Left kidney (tissue), 2 donors: ENCODE data around the gene SPOCK1. TPM values are rescaled to one million over a fixed set of nuclear protein-coding genes. Genes with fewer than 3 reads are reported as not detected.

ENCODE experiments used
- DNase-seq: peaks from one replicate; pipeline ENCODE4 v3.0.0-alpha.2; 2013
- polyA plus RNA-seq: library from polyadenylated mRNA; unstranded; fragments of 120-200 nt; gene quantifications from one replicate; pipeline ENCODE4 v1.2.1, GENCODE V29; 2013; ENCODE audit not compliant: insufficient read length

Gene SPOCK1
- polyA plus RNA-seq, 1 donor, result 7.9 TPM

- DNase-seq, result no peak
Observed at GRCh38 chr5:137221943-137222342, 277.2 kb downstream of the SPOCK1 start.

GRCh38 chr5:137220523-137220927 lies 278.6 kb downstream of the SPOCK1 start:
- peak; percentile 28 for DNase-seq

DNA sequence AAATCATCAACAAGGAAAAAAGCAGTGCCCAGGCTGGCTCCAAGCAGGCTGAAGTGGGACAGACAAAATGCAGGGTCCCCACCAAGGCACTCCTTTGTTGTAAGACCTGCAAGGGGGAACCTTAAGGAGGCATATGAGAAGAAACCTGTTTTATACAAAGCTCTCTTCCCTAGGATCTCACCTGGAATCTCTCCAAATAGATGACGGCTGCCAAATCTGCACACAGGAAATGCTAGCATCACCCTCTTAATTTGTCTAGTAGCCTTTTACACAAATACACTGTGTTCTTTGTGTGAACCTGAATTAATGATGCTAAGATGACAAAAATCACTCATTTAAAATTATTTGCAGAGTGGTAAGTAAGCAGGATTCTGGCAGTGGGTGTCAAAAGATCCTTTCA lies 280.2 kb downstream of the SPOCK1 start:
- no peak for DNase-seq

- no peak for DNase-seq
Observed at GRCh38 chr5:137218471-137218870, 280.7 kb downstream of the SPOCK1 start.

- no peak for DNase-seq
Observed at GRCh38 chr5:137217599-137218200, 281.4 kb downstream of the SPOCK1 start.

- no peak for DNase-seq
Observed at GRCh38 chr5:137216976-137217598, 282.0 kb downstream of the SPOCK1 start.

- DNase-seq, result no peak
Observed at GRCh38 chr5:137215780-137216179, 283.3 kb downstream of the SPOCK1 start.

- DNase-seq, result no peak
Observed at GRCh38 chr5:137215261-137215660, 283.9 kb downstream of the SPOCK1 start.

DNA sequence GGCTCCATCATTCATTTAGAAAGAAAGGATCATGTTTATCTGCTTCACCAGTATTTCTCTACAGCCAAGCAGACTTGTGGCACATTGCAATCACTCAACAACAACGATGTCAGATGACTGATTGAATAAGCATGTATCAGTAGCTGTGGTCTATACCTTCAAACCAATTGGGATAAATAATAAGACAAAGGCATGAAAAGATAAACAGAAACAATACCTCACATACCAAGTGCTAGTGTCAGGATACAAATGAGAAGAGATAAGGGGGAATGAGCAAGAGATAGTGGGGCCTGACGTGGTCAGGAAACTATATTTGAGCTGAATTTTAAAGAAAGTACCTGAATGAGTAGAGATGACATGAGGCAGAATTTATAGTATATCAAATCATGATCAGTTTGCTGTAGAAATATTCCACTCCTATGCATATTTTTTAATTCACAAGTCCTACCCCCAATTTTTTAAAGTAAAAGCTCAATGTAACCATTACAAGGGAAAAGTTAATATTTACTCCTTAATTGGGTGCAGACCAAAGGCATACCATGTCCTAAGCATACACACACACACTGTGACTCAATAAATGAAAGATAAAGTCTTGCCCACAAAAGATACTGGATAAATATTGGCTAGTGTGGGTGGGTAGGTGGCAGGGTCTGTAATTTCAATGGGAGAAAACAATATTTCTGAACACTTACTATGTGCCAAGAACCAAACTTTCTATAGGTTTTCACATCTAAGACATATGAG lies 284.5 kb downstream of the SPOCK1 start:
- DNase-seq, result no peak

- DNase-seq, result no peak
Observed at GRCh38 chr5:137212471-137212870, 286.7 kb downstream of the SPOCK1 start.

DNA sequence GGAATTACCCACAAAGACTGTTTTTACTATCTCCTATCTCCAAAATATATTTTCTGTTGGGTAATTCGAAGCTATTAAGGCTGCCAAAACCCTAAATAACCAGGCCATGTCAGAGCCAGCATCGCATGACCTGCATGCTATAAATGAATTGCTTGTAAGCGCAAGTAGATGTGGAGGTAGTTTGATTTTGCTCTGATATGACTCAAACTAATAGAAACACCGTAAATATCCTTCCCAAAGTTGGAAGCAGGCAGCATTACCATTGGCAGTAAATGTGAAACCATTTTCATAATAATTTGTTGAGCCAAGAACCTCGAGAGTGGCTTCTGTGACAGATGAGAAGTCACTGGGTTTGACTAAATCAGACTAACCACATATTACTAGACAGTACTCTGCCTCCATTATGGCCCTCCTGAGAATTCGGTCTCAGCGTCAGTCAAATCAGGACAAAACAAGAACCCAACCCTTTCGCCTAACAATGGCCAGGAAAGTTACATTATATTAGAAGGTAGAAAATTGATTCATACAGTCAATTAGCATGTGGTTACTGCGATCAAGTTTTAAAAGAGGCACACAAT lies 289.8 kb downstream of the SPOCK1 start:
- no peak for DNase-seq

DNA sequence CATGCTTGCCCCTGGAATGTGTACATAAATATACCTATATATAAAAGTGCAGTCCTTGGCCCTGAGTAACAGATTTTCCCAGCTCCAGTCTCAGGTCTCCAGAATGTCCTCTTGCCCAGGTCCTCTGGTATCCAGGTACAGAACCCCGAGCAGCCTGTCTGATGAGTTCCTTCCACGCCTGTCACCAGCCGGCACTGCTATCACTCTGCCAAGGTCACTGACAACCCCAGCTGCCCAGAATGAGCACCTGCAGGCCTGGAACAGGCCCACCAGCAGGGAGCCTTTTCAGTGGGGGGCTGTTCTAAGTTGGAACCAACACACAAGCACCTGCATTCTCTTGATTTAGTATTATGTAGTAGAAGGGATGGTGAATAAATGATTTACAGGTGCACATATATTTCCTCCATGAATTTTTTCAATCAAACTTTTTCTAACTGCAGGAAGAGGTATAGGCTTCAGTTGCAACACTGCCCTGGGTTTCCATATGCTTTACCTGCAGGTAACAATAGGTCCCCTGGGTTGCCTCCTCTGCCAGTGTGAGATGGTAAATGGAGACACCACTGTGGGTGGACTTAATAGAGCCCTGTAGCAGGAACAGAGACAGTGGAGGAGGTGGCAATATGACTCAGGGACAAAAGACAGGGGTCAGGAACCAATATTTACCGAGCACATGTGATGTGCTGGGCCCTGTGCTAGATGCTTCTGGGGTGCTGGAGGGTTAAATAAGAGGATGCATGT lies 291.9 kb downstream of the SPOCK1 start:
- DNase-seq, result no peak

DNA sequence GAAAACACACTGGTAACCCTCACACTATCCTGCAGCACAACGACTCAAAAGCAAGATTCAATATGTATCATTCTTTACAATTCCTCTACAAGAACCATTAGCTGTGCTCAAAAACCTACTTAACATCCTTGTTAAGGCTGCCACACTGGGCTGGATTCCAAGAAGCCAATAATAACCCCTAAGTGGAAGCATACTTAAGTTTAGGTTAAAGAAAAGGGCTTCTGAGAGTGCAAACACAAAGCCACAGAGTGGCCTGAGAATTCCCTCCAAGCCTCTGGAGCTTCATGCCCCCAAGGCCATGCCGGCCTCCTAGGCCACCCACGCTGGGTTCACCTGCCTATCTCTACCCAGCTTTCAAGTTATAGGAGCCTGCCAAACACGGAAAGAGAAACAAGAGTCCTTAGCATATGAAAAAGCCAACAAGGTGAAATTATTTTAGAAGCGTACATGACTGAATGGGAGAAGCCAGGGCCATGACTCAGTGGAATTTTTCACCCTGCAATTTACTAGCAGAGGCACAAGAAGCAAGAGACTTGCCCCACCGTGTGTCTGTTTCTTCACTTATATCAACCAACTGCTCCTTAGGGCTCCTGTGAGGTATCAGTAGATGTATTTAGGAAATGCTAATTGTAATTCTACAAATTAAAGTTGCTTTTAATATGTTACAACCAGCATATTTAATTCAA lies 293.0 kb downstream of the SPOCK1 start:
- DNase-seq, result no peak

DNA sequence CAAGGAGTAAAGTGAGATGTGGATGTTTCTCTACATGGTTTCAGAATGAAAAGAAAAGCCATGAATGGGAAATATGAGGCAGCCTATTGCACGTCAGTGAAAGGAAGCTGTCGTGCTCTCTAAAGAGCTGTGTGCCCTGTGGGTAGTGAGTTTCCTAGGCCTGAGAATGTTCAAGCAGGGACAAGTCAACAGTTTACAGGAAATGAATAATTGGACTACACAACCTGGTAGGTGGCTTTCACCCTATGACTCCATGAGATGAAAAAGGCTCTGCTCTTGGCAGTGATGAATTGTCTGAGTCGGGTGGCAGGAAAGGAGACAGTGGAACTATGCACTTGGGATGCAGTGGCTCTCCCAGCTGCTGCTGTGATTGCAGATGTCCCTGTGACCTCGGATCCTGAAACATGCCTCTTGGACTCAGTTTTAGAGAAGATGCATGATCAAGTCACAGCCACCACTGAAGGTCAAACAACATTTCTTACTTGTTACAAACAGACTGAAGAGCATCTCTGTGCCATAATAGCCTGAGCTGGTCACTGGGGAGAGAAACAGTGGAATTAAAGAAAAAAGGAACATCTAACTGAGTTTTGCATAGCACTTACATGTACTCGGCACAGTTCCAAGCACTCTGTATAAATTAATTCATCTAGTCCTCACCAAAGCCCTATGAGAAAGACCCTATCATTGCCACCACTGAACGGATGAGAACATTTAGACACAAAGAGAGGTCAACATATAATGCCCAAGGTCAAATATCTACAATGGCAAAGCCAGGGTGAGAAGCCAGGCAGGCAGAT lies 293.7 kb downstream of the SPOCK1 start:
- DNase-seq, result no peak

- DNase-seq, result no peak
Observed at GRCh38 chr5:137203011-137203632, 296.0 kb downstream of the SPOCK1 start.

DNA sequence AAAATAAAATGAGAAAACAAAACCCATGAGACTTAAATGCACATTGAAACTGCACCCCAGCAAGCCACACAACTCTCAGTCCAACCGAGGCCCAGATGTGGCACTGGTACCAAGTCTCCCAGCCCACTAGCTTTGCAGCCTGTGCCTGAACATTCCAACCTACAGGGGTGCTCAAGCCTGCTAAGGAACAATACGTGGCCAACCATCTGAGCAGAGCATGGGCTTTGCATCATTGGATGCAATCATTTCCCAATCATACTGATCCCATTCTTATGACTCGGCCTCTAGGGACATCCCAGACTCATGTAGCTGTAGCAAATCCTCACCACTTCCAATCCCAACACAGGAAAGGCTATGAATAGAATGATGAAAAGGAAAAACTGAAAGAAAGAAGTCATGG lies 297.2 kb downstream of the SPOCK1 start:
- DNase-seq, result no peak

DNA sequence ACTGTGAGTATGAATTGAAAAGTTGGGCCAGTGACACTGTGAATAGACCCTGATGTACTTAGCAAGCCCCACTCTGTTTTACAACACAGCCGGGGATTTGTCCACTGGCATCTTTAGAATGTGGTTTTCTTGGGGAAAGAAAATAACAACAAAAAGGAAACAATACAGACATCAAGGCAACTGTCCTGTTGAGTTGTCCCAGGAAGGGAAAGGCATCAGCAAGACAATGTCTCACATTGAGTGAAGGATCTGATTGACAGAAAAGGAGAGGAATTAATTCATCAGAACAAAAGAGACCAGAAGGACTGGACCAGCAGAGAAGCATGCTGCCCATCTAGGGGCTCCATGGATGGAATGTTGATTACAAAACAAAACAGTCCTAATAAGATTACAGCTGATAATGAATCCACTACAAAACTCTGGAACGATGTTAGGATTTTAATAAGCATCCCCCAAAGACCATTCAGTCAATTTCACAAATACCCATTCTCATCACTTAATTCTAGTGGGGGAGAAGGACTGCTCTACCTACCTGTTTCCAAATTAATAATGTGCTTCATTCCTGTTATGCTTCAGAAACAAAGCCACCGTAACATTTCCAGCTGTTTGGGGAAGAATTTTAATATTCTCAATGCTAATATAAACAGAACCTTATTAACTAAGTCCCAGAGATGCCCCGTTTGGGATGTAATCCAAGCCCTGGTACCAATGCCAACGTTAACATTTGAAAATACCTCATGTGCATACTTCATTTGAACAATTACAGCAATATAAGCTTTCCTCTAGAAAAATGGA lies 298.0 kb downstream of the SPOCK1 start:
- no peak for DNase-seq

DNA sequence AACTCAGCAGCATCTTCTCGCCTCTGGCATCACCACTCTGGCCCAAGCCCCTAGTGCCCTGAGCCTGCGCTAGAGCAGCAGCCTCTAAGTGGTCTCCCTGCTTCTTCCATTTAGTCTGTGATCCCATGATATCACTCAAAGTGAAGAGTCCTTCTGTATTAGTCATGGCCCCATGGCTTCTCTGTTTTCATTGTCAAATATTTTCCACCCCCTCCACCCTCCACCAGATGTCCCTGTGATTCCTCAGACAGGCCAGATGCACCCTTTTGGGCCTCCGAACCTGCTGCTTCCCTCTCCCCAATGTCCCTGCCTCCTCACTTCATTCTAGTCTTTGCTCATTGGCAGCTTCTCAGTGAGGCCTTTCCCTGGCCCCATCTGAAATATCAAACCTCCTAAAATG lies 299.2 kb downstream of the SPOCK1 start:
- no peak for DNase-seq

GRCh38 chr5:137199201-137199600 lies 299.9 kb downstream of the SPOCK1 start:
- DNase-seq, result no peak

- no peak for DNase-seq
Observed at GRCh38 chr5:137195483-137195882, 303.6 kb downstream of the SPOCK1 start.
